ENCODE data around the gene ZNF333.

The ZNF333 gene

GRCh38 chr19:14782626-14783409 is 93.0 kb downstream of the ZNF333 start:
- FAIRE-seq (no peak), DNase-seq (ENCODE audit: insufficient read length) (no peak)
- no peak for TF ChIP-seq POLR2AphosphoS5 (IDR thresholded peaks at IDR 0.05; ENCODE audit: low read depth, low read length)
- no peak for TF ChIP-seq TAF1 (IDR thresholded peaks at IDR 0.05; ENCODE audit: borderline replicate concordance, low read depth, low read length)
- TF ChIP-seq POLR2A (IDR thresholded peaks at IDR 0.05; ENCODE audit: low read depth, low read length): no peak
